ENCODE data around the gene PGBD5. TPM values are rescaled to one million over a fixed set of nuclear protein-coding genes. Genes with fewer than 3 reads are reported as not detected.

The PGBD5 gene
- total RNA-seq, 2 donors from 2014 or later, result 2.6 to 4.3 TPM

GRCh38 chr1:230431527-230431926, 5.4 kb upstream of the PGBD5 start:
- ATAC-seq (no peak), DNase-seq (no peak)
- no peaks in the 10 kb centered on the region for H3K36me3 ChIP-seq (replicated peaks in 1 of 2; ENCODE audit: insufficient read depth in 1 of 2, low read depth in 2 of 2)
- no peaks in the 10 kb centered on the region for H3K9me3 ChIP-seq
- H3K4me1 ChIP-seq, result peaks cover 3% of the 10 kb centered on the region
- H3K4me3 ChIP-seq, result no peak overlapping the region
- no peak for TF ChIP-seq CTCF (IDR thresholded peaks at IDR 0.05)
- no peak for TF ChIP-seq POLR2A (IDR thresholded peaks at IDR 0.05)
- H3K27ac ChIP-seq, result no peak overlapping the region
- intact Hi-C loops (cut with DNase I), result no loop called here
- WGBS, 2 donors, result 79% methylated on average over 3 of the region's 3 CpGs
- no peaks in the 10 kb centered on the region for H3K27me3 ChIP-seq

GRCh38 chr1:230430499-230430898, 4.4 kb upstream of the PGBD5 start:
- ATAC-seq (no peak), DNase-seq (no peak)
- Histone ChIP-seq H3K36me3 (replicated peaks in 1 of 2; ENCODE audit: insufficient read depth in 1 of 2, low read depth in 2 of 2) (no peaks in the 10 kb centered on the region), H3K9me3 (no peaks in the 10 kb centered on the region), H3K4me3 (no peak overlapping the region), H3K4me1 (peaks cover 3% of the 10 kb centered on the region), H3K27me3 (no peaks in the 10 kb centered on the region), H3K27ac (no peak overlapping the region)
- intact Hi-C loops (cut with DNase I), result no loop called here
- TF ChIP-seq CTCF (IDR thresholded peaks at IDR 0.05), result no peak
- WGBS, 2 donors, result 63 to 83% methylated on average over 1 of the region's 1 CpG

DNA sequence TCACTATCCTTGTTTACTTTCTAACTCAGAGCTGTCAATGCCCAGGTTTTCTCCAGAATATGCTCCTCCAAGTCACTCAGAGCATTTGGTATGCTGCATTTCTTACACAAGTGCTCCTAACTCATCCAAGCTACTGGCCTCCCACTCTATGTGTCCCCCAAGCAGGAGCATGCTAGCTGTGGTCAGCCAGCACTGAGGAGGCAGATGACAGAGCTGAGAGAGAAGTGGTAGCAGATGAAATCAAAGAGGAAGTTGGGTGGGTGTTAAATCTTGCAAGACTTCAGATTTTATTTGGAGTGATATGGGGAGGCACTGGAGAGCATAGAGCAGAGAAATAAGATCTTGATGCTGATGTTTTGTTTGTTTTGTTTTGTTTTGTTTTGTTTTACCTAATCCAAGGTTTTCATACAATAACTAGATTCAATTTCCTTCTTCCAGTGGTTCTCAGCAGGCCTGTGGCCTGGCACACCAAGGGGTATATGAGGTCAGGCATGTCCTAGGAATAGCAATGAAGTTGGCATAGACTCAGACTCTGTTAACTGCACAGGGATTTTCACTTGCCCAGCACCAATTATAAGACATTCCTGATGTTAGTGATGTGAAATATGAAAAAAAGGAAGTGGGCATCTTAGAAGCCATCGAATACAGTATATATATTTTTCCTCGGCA, 3.1 kb upstream of the PGBD5 start:
- H3K4me3 ChIP-seq, result no peak overlapping the region
- 67 to 81% methylated on average over 2 of the region's 2 CpGs for WGBS, 2 donors

DNA sequence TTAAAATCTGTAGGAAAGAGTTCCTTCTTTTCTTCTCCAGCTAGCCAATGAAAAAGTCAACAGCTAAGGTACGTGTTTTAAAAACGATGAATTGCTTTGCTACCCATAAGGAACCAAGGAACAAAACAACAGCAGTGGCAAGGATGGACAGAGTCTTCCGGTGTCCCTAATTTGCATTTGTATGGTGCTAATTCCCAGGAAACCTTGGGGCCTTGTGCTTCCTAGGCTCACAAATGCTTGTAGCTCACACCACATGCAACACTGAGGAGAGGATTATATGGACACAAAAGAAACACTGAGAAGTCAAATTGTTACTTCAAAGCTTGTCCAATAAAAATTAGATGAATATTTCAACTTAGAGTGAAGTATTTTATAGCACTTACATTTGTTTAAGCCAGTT, 1.8 kb upstream of the PGBD5 start:
- Histone ChIP-seq H3K9me3 (no peaks in the 10 kb centered on the region), H3K4me1 (peaks cover 18% of the 10 kb centered on the region), H3K27me3 (no peaks in the 10 kb centered on the region), H3K4me3 (no peak overlapping the region), H3K27ac (no peak overlapping the region), H3K36me3 (replicated peaks in 1 of 2; ENCODE audit: insufficient read depth in 1 of 2, low read depth in 2 of 2) (no peaks in the 10 kb centered on the region)
- TF ChIP-seq POLR2A (IDR thresholded peaks at IDR 0.05) (no peak), CTCF (IDR thresholded peaks at IDR 0.05) (no peak)
- intact Hi-C loops (cut with DNase I), result no loop called here
- no peak for ATAC-seq
- no peak for DNase-seq
- 53 to 54% methylated on average over 3 of the region's 3 CpGs for WGBS, 2 donors

More for the DNA sequence above, 3.1 kb upstream of the PGBD5 start:
- intact Hi-C loops (cut with DNase I), result no loop called here
- H3K4me1 ChIP-seq, result peaks cover 9% of the 10 kb centered on the region
- ATAC-seq, result no peak
- no peak for TF ChIP-seq CTCF (IDR thresholded peaks at IDR 0.05)
- no peak for TF ChIP-seq POLR2A (IDR thresholded peaks at IDR 0.05)
- no peaks in the 10 kb centered on the region for H3K9me3 ChIP-seq
- no peaks in the 10 kb centered on the region for H3K36me3 ChIP-seq (replicated peaks in 1 of 2; ENCODE audit: insufficient read depth in 1 of 2, low read depth in 2 of 2)
- no peaks in the 10 kb centered on the region for H3K27me3 ChIP-seq
- DNase-seq, result no peak
- H3K27ac ChIP-seq, result no peak overlapping the region
